Colonic mucosa (tissue), 4 donors: Measurements from ENCODE around the gene CDH4. TPM values are rescaled to one million over a fixed set of nuclear protein-coding genes. Genes with fewer than 3 reads are reported as not detected.

Experiments used
- DNase-seq: peaks from one replicate; pipeline ENCODE4 v3.0.0-alpha.2; 2020
- H3K27ac ChIP-seq: fragments of 200-600 bp; one replicate; pipeline ENCODE4 v1.8.0; 2021
- H3K27me3 ChIP-seq: fragments of 200-600 bp; one replicate; pipeline ENCODE4 v1.8.0; 2021
- H3K36me3 ChIP-seq: fragments of 200-600 bp; one replicate; pipeline ENCODE4 v1.8.0; 2021
- H3K4me1 ChIP-seq: fragments of 200-600 bp; one replicate; pipeline ENCODE4 v1.8.0; 2021; ENCODE audit warnings: mild to moderate bottlenecking
- H3K4me3 ChIP-seq: fragments of 200-600 bp; one replicate; pipeline ENCODE4 v1.8.0; 2021
- H3K9ac ChIP-seq, 2 donors: one replicate each; pipeline ENCODE4 v1.7.0; 2013; ENCODE audit warnings: control low read depth in 2 of 2, low read depth in 2 of 2, low read length in 2 of 2
- H3K9me3 ChIP-seq: fragments of 200-600 bp; one replicate; pipeline ENCODE4 v1.8.0; 2021
- CTCF ChIP-seq: fragments of 200-600 bp; IDR thresholded peaks from one replicate; pipeline ENCODE4 v1.8.0; 2022; ENCODE audit warnings: antibody characterized with exemption, mild to moderate bottlenecking
- intact Hi-C: fragments of 100-400 bp; cut with DNase I; formaldehyde crosslinking; loops from one replicate; pipeline ENCODE4 v1.14.1; 2022
- total RNA-seq, 2 donors: library from RNA; stranded (reverse); fragmentation: NEBNext Ultra II Directional in 1 of 2; extraction: Animal tissue kit (Norgen Biotek cat#: 25700) in 1 of 2; gene quantifications; one replicate each; pipeline ENCODE4 v1.2.1, GENCODE V29; 2021
- donor health status: healthy.
- donor health status: DM: no; HTN: no; CAD: no.
- donor health status: DM: no; HTN: no; CAD: no.

CDH4 gene
- total RNA-seq, 2 donors from 2014 or later, result 0.08 TPM; not detected in 1

GRCh38 chr20:61620174-61620573 is 368.1 kb downstream of the CDH4 start:
- no peak overlapping the region for H3K4me3 ChIP-seq
- H3K4me1 ChIP-seq, result no peaks in the 10 kb centered on the region
- H3K27me3 ChIP-seq, result no peaks in the 10 kb centered on the region
- no peak for DNase-seq
- H3K27ac ChIP-seq, result no peak overlapping the region
- H3K9ac ChIP-seq, result no peak overlapping the region
- no peaks in the 10 kb centered on the region for H3K36me3 ChIP-seq
- no peak for TF ChIP-seq CTCF
- no peaks in the 10 kb centered on the region for H3K9me3 ChIP-seq
- intact Hi-C loops, result no loop called here

- no peaks in the 10 kb centered on the region for H3K4me1 ChIP-seq
- intact Hi-C loops, result no loop called here
- TF ChIP-seq CTCF, result no peak
- no peak overlapping the region for H3K4me3 ChIP-seq
- no peaks in the 10 kb centered on the region for H3K9me3 ChIP-seq
- no peaks in the 10 kb centered on the region for H3K36me3 ChIP-seq
- H3K9ac ChIP-seq, result no peak overlapping the region
- no peaks in the 10 kb centered on the region for H3K27me3 ChIP-seq
- DNase-seq, result no peak
- H3K27ac ChIP-seq, result no peak overlapping the region
Observed at GRCh38 chr20:61621035-61621730, 369.1 kb downstream of the CDH4 start.

- intact Hi-C loops, result no loop called here
- no peak for TF ChIP-seq CTCF
- Histone ChIP-seq H3K9ac (no peak overlapping the region), H3K4me3 (no peak overlapping the region), H3K4me1 (no peaks in the 10 kb centered on the region), H3K27me3 (no peaks in the 10 kb centered on the region), H3K27ac (no peak overlapping the region), H3K36me3 (no peaks in the 10 kb centered on the region), H3K9me3 (no peaks in the 10 kb centered on the region)
- DNase-seq, result no peak
Observed at GRCh38 chr20:61621852-61622251, 369.8 kb downstream of the CDH4 start.

GRCh38 chr20:61623451-61623850 is 371.4 kb downstream of the CDH4 start:
- Histone ChIP-seq H3K9me3 (no peaks in the 10 kb centered on the region), H3K4me3 (no peak overlapping the region), H3K36me3 (no peaks in the 10 kb centered on the region), H3K27ac (no peak overlapping the region), H3K4me1 (no peaks in the 10 kb centered on the region), H3K27me3 (no peaks in the 10 kb centered on the region), H3K9ac (no peak overlapping the region)
- intact Hi-C loops, result no loop called here
- no peak for TF ChIP-seq CTCF
- DNase-seq, result no peak

- DNase-seq, result no peak
- Histone ChIP-seq H3K27ac (no peak overlapping the region), H3K4me1 (no peaks in the 10 kb centered on the region), H3K9ac (no peak overlapping the region), H3K4me3 (no peak overlapping the region), H3K36me3 (no peaks in the 10 kb centered on the region), H3K27me3 (no peaks in the 10 kb centered on the region), H3K9me3 (no peaks in the 10 kb centered on the region)
- intact Hi-C loops, result no loop called here
- TF ChIP-seq CTCF, result no peak
Observed at GRCh38 chr20:61625246-61625645, 373.2 kb downstream of the CDH4 start.
